SK-N-SH (cell line): ENCODE data around the gene MTMR1. TPM values are rescaled to one million over a fixed set of nuclear protein-coding genes. Genes with fewer than 3 reads are reported as not detected.

ENCODE experiments used
- CTCF ChIA-PET: fragments of 300-600, 350-600 bp; formaldehyde crosslinking; extraction: SDS; loops from one replicate; lab custom pipeline; 2021; lab: Yijun Ruan, JAX
- POLR2A ChIA-PET: fragments of 350-600 bp; sonication (Branson Sonifier 250); formaldehyde crosslinking; extraction: SDS; loops from one replicate; lab custom pipeline; 2020; ENCODE audit warnings: antibody characterized with exemption, inconsistent platforms; lab: Yijun Ruan, JAX
- DNase-seq: peaks from one replicate; pipeline ENCODE4 v3.0.0; 2012
- H2AFZ ChIP-seq: fragments of 200-600 bp; sonication (generic); 2 replicates; pipeline ENCODE4 v1.8.1; 2016; ENCODE audit warnings: antibody characterized with exemption, mild to moderate bottlenecking, low read depth
- H3F3A ChIP-seq: fragments of 200-600 bp; sonication (generic); replicated peaks from 2 replicates; pipeline ENCODE3; 2016; ENCODE audit warnings: antibody characterized with exemption, mild to moderate bottlenecking; ENCODE audit not compliant: insufficient read depth
- H3K27ac ChIP-seq, 2 experiments: fragments of 200-500 bp in 1 of 2; fragments of 200-600 bp in 1 of 2; sonication (Bioruptor generic) in 1 of 2; sonication (generic), shearing (Covaris generic) in 1 of 2; 2 replicates each; pipeline versions ENCODE4 v1.5.1 to v1.6.1; 2014 to 2016; ENCODE audit warnings: low read depth in 2 of 2, inconsistent platforms in 1 of 2, low read length in 1 of 2, mild to moderate bottlenecking in 1 of 2, mixed read lengths in 1 of 2
- H3K27me3 ChIP-seq: fragments of 200-600 bp; sonication (generic), shearing (Covaris generic); 2 replicates; pipeline ENCODE4 v1.6.1; 2016; ENCODE audit warnings: mixed run types; ENCODE audit not compliant: insufficient read depth
- H3K36me3 ChIP-seq, 2 experiments: fragments of 200-500 bp in 1 of 2; fragments of 200-600 bp in 1 of 2; sonication (Bioruptor generic) in 1 of 2; sonication (generic) in 1 of 2; replicated peaks in 1 of 2; 2 replicates each; pipeline versions ENCODE3 to v1.5.1; 2014 to 2016; ENCODE audit warnings: low read length in 1 of 2, mild to moderate bottlenecking in 1 of 2; ENCODE audit not compliant: insufficient read depth in 2 of 2, control insufficient read depth in 1 of 2
- H3K4me1 ChIP-seq, 2 experiments: fragments of 200-500 bp in 1 of 2; fragments of 200-600 bp in 1 of 2; sonication (Bioruptor generic) in 1 of 2; sonication (generic), shearing (Covaris generic) in 1 of 2; 2 replicates each; pipeline versions ENCODE4 v1.5.1 to v1.6.1; 2014 to 2016; ENCODE audit warnings: low read depth in 1 of 2, low read length in 1 of 2, mixed run types in 1 of 2; ENCODE audit not compliant: insufficient read depth in 2 of 2, control insufficient read depth in 1 of 2
- H3K4me2 ChIP-seq: fragments of 200-600 bp; sonication (generic), shearing (Covaris generic); 2 replicates; pipeline ENCODE4 v1.6.1; 2017; ENCODE audit warnings: mixed run types
- H3K4me3 ChIP-seq, 2 experiments: fragments of 200-500 bp in 1 of 2; fragments of 200-600 bp in 1 of 2; sonication (Bioruptor generic) in 1 of 2; sonication (generic), shearing (Covaris generic) in 1 of 2; 2 replicates each; pipeline versions ENCODE4 v1.5.1 to v1.8.1; 2014 to 2016; ENCODE audit warnings: low read depth in 2 of 2, inconsistent platforms in 1 of 2, low read length in 1 of 2, mild to moderate bottlenecking in 1 of 2, mixed read lengths in 1 of 2, moderate library complexity in 1 of 2
- H3K79me2 ChIP-seq: fragments of 200-600 bp; sonication (generic); 2 replicates; pipeline ENCODE4 v1.8.1; 2017; ENCODE audit warnings: mild to moderate bottlenecking; ENCODE audit not compliant: insufficient read depth
- H3K9ac ChIP-seq: fragments of 200-600 bp; sonication (generic); 2 replicates; pipeline ENCODE4 v1.6.1; 2017; ENCODE audit warnings: mixed run types
- H3K9me2 ChIP-seq: fragments of 200-600 bp; sonication (generic); 2 replicates; pipeline ENCODE4 v1.6.1; 2017; ENCODE audit warnings: mixed run types
- H3K9me3 ChIP-seq: fragments of 200-600 bp; sonication (generic); 2 replicates; pipeline ENCODE4 v1.6.1; 2017; ENCODE audit warnings: mixed run types, mild to moderate bottlenecking, moderate library complexity
- H4K20me1 ChIP-seq: fragments of 200-600 bp; sonication (generic); 2 replicates; pipeline ENCODE4 v1.6.1; 2017; ENCODE audit warnings: mild to moderate bottlenecking, mixed run types; ENCODE audit not compliant: insufficient read depth
- EZH2phosphoT487 ChIP-seq: fragments of 200-600 bp; sonication (generic); IDR thresholded peaks from 2 replicates; pipeline ENCODE4 v1.6.1; 2017; ENCODE audit warnings: low read depth, mixed run types, mild to moderate bottlenecking, antibody characterized with exemption, moderate library complexity, borderline replicate concordance
- FOSL2 ChIP-seq: IDR thresholded peaks from 2 replicates; pipeline ENCODE4 v1.4.0; 2012; ENCODE audit warnings: low read depth, mild to moderate bottlenecking, moderate library complexity, borderline replicate concordance
- FOXJ3 ChIP-seq: sonication (generic); formaldehyde crosslinking; IDR thresholded peaks from 2 replicates; pipeline ENCODE4 v1.5.1; 2020; ENCODE audit warnings: mild to moderate bottlenecking, missing genetic modification reagents
- FOXM1 ChIP-seq: IDR thresholded peaks from 2 replicates; pipeline ENCODE4 v1.4.0; 2012; ENCODE audit warnings: low read depth, mild to moderate bottlenecking
- GABPA ChIP-seq: IDR thresholded peaks from 2 replicates; pipeline ENCODE4 v1.4.0; 2012; ENCODE audit warnings: low read depth, mild to moderate bottlenecking
- IRF3 ChIP-seq: fragments of 150-350 bp; IDR thresholded peaks from 2 replicates; pipeline ENCODE4 v1.6.1; 2016; ENCODE audit warnings: mild to moderate bottlenecking, low read depth, low read length
- JUND ChIP-seq: IDR thresholded peaks from 2 replicates; pipeline ENCODE4 v1.4.0; 2012
- MAX ChIP-seq: IDR thresholded peaks from 2 replicates; pipeline ENCODE4 v1.4.0; 2012; ENCODE audit warnings: low read depth
- MEF2A ChIP-seq: IDR thresholded peaks from 2 replicates; pipeline ENCODE4 v1.4.0; 2012; ENCODE audit warnings: low read depth, borderline replicate concordance
- NRF1 ChIP-seq: IDR thresholded peaks from 2 replicates; pipeline ENCODE4 v1.6.1; 2012; ENCODE audit warnings: low read depth, mild to moderate bottlenecking, low read length
- PBX3 ChIP-seq: IDR thresholded peaks from 2 replicates; pipeline ENCODE4; 2012
- REST ChIP-seq: IDR thresholded peaks from 2 replicates; pipeline ENCODE4 v1.6.1; 2012; ENCODE audit warnings: mild to moderate bottlenecking, low read depth, low read length, moderate library complexity
- RXRA ChIP-seq: IDR thresholded peaks from 2 replicates; pipeline ENCODE4 v1.4.0; 2012; ENCODE audit warnings: low read depth, mild to moderate bottlenecking, borderline replicate concordance
- TAF1 ChIP-seq: IDR thresholded peaks from 2 replicates; pipeline ENCODE4 v1.6.1; 2012; ENCODE audit warnings: low read depth, mild to moderate bottlenecking, low read length, moderate library complexity, borderline replicate concordance
- TCF12 ChIP-seq: IDR thresholded peaks from 2 replicates; pipeline ENCODE4 v1.4.0; 2012
- USF2 ChIP-seq: fragments of 150-350 bp; IDR thresholded peaks from 2 replicates; pipeline ENCODE4 v1.6.1; 2017; ENCODE audit warnings: antibody characterized with exemption, low read length, low read depth, borderline replicate concordance
- YY1 ChIP-seq: IDR thresholded peaks from 2 replicates; pipeline ENCODE4 v1.4.0; 2012; ENCODE audit warnings: low read depth, mild to moderate bottlenecking
- ZBTB33 ChIP-seq: IDR thresholded peaks from 2 replicates; pipeline ENCODE4 v1.4.0; 2012; ENCODE audit warnings: low read depth, borderline replicate concordance
- WGBS: methylation state at CpG from one replicate; pipeline ENCODE4 v1.1.6; 2017; ENCODE audit warnings: low lambda C conversion rate; 5-methylcytosine and 5-hydroxymethylcytosine counted together
- polyA plus RNA-seq, 3 experiments: library from polyadenylated mRNA; depleted of rRNA; stranded (reverse); fragments of >200 nt; gene quantifications; 2 replicates each; pipeline ENCODE4 v1.2.3, GENCODE V29; 2012

Gene MTMR1
- polyA plus RNA-seq, 1 of the 3 experiments (the other 2 are of a cell fraction): 17.0 TPM

GRCh38 chrX:150647331-150647730 is 45.9 kb upstream of the MTMR1 start:
- ChIA-PET POLR2A (no interaction called here), CTCF (interaction anchor here (1.8 kb wide), 1 partner anchor 15 kb away, joined by 4 read pairs; no protein-coding TSS in a partner anchor)
- H3K27me3 ChIP-seq: no peaks in the 10 kb centered on the region
- H3K4me3 ChIP-seq: no peak overlapping the region
- H4K20me1 ChIP-seq: no peaks in the 10 kb centered on the region
- H3K9me3 ChIP-seq: no peaks in the 10 kb centered on the region
- H3F3A ChIP-seq: peaks cover 12% of the 10 kb centered on the region
- TF ChIP-seq TAF1 (no peak), REST (no peak), MAX (no peak), EZH2phosphoT487 (no peak), FOXJ3 (no peak), YY1 (no peak), IRF3 (no peak), TCF12 (no peak), GABPA (no peak), PBX3 (no peak), RXRA (no peak), MEF2A (no peak), JUND (no peak), FOXM1 (no peak), ZBTB33 (no peak), NRF1 (no peak), FOSL2 (no peak), USF2 (no peak)
- no peaks in the 10 kb centered on the region for H3K79me2 ChIP-seq
- H3K4me1 ChIP-seq: 0 out of 4 replicates have a peak, but pooled peaks cover 0 to 5% of the 10 kb centered on the region in 2 experiments
- no peak overlapping the region for H2AFZ ChIP-seq
- H3K9me2 ChIP-seq: no peaks in the 10 kb centered on the region
- no peak overlapping the region for H3K4me2 ChIP-seq
- no peak overlapping the region for H3K27ac ChIP-seq
- DNase-seq: no peak
- no peak overlapping the region for H3K9ac ChIP-seq
- peaks cover 5 to 12% of the 10 kb centered on the region in 2 experiments for H3K36me3 ChIP-seq
- WGBS: 68% methylated on average over 5 of the region's 5 CpGs
